ENCODE data around the gene CBLN3. TPM values are rescaled to one million over a fixed set of nuclear protein-coding genes. Genes with fewer than 3 reads are reported as not detected.
A peak's percentile ranks its signal among the peaks of the same experiment; 100 is the strongest.

Gene CBLN3
- total RNA-seq, 1 donor from 2014 or later, result 0.55 TPM

GRCh38 chr14:24407608-24408325, 21.7 kb downstream of the CBLN3 start:
- H3K4me3 ChIP-seq, result no peak overlapping the region
- peaks cover 32% of the 10 kb centered on the region for H3K36me3 ChIP-seq
- H3K27me3 ChIP-seq (ENCODE audit: low read depth), result no peaks in the 10 kb centered on the region
- TF ChIP-seq CTCF (IDR thresholded peaks at IDR 0.05; ENCODE audit: borderline replicate concordance), result no peak
- intact Hi-C loops (cut with micrococcal nuclease), result no loop called here
- H3K27ac ChIP-seq (replicated peaks), result no peak overlapping the region
- DNase-seq, result no peak
- H3K4me1 ChIP-seq, result peaks cover 29% of the 10 kb centered on the region
- no peaks in the 10 kb centered on the region for H3K9me3 ChIP-seq (replicated peaks)

GRCh38 chr14:24406416-24406815, 23.1 kb downstream of the CBLN3 start:
- Histone ChIP-seq H3K9me3 (replicated peaks) (no peaks in the 10 kb centered on the region), H3K27ac (replicated peaks) (no peak overlapping the region), H3K4me1 (peaks cover 39% of the 10 kb centered on the region), H3K27me3 (ENCODE audit: low read depth) (no peaks in the 10 kb centered on the region), H3K4me3 (no peak overlapping the region), H3K36me3 (peaks cover 27% of the 10 kb centered on the region)
- intact Hi-C loops (cut with micrococcal nuclease), result no loop called here
- TF ChIP-seq CTCF (IDR thresholded peaks at IDR 0.05; ENCODE audit: borderline replicate concordance), result no peak
- DNase-seq, result no peak

- Histone ChIP-seq H3K27ac (replicated peaks) (peak overlapping the region; percentile 87), H3K27me3 (ENCODE audit: low read depth) (no peaks in the 10 kb centered on the region), H3K4me1 (peaks cover 55% of the 10 kb centered on the region), H3K4me3 (no peak overlapping the region), H3K36me3 (peaks cover 19% of the 10 kb centered on the region), H3K9me3 (replicated peaks) (no peaks in the 10 kb centered on the region)
- intact Hi-C loops (cut with micrococcal nuclease), result no loop called here
- DNase-seq, result no peak
- no peak for TF ChIP-seq CTCF (IDR thresholded peaks at IDR 0.05; ENCODE audit: borderline replicate concordance)
Observed at GRCh38 chr14:24404814-24405213, 24.7 kb downstream of the CBLN3 start.

- Histone ChIP-seq H3K27ac (replicated peaks) (peak overlapping the region; percentile 87), H3K4me3 (peak overlapping the region; percentile 17), H3K9me3 (replicated peaks) (no peaks in the 10 kb centered on the region), H3K4me1 (peaks cover 69% of the 10 kb centered on the region), H3K36me3 (peaks cover 8% of the 10 kb centered on the region), H3K27me3 (ENCODE audit: low read depth) (no peaks in the 10 kb centered on the region)
- no peak for TF ChIP-seq CTCF (IDR thresholded peaks at IDR 0.05; ENCODE audit: borderline replicate concordance)
- DNase-seq, result no peak
- intact Hi-C loops (cut with micrococcal nuclease), result no loop called here
Observed at GRCh38 chr14:24403294-24403998, 26.0 kb downstream of the CBLN3 start.

- no peak for TF ChIP-seq CTCF (IDR thresholded peaks at IDR 0.05; ENCODE audit: borderline replicate concordance)
- Histone ChIP-seq H3K27ac (replicated peaks) (peak overlapping the region; percentile 87), H3K4me3 (peak overlapping the region; percentile 75), H3K36me3 (no peaks in the 10 kb centered on the region), H3K27me3 (ENCODE audit: low read depth) (no peaks in the 10 kb centered on the region), H3K9me3 (replicated peaks) (no peaks in the 10 kb centered on the region), H3K4me1 (peaks cover 79% of the 10 kb centered on the region)
- DNase-seq, result no peak
- intact Hi-C loops (cut with micrococcal nuclease), result no loop called here
Observed at GRCh38 chr14:24401810-24402702, 27.4 kb downstream of the CBLN3 start.

Measured in left ventricle myocardium inferior (tissue), 1 donor.